Astrocyte (in vitro differentiated cells and primary cell): Measurements from ENCODE around the gene RAD21L1. TPM values are rescaled to one million over a fixed set of nuclear protein-coding genes. Genes with fewer than 3 reads are reported as not detected.

Source experiments
- DNase-seq: peaks from one replicate; pipeline ENCODE4 v3.0.0-alpha.2; 2010; ENCODE audit warnings: low read depth
- FAIRE-seq: peaks from 2 replicates; lab custom pipeline; 2011; peaks lifted over from hg19 to GRCh38; lab: Jason Lieb, UNC
- H2AFZ ChIP-seq: 2 replicates; pipeline ENCODE4 v1.6.0; 2012; ENCODE audit warnings: low read depth, low read length, inconsistent platforms
- H3K27ac ChIP-seq: 2 replicates; pipeline ENCODE4 v1.5.1; 2011; ENCODE audit warnings: low read depth, low read length, inconsistent platforms
- H3K27me3 ChIP-seq: 2 replicates; pipeline ENCODE4 v1.6.0; 2011; ENCODE audit warnings: low read length, inconsistent platforms; ENCODE audit not compliant: insufficient read depth
- H3K36me3 ChIP-seq: 2 replicates; pipeline ENCODE4 v1.5.1; 2011; ENCODE audit warnings: low read length, inconsistent platforms; ENCODE audit not compliant: insufficient read depth
- H3K4me1 ChIP-seq: 2 replicates; pipeline ENCODE4 v1.5.1; 2011; ENCODE audit warnings: low read length, inconsistent platforms; ENCODE audit not compliant: insufficient read depth
- H3K4me2 ChIP-seq: 2 replicates; pipeline ENCODE4 v1.6.0; 2012; ENCODE audit warnings: low read length, inconsistent platforms
- H3K4me3 ChIP-seq: 2 replicates; pipeline ENCODE4 v1.5.1; 2011; ENCODE audit warnings: low read depth, mild to moderate bottlenecking, low read length, inconsistent platforms; ENCODE audit not compliant: insufficient read depth
- H3K79me2 ChIP-seq: 2 replicates; pipeline ENCODE4 v1.6.0; 2012; ENCODE audit warnings: mild to moderate bottlenecking, low read length, inconsistent platforms; ENCODE audit not compliant: insufficient read depth
- H3K9ac ChIP-seq: 2 replicates; pipeline ENCODE4 v1.6.0; 2012; ENCODE audit warnings: mild to moderate bottlenecking, low read length, inconsistent platforms
- H3K9me3 ChIP-seq: 2 replicates; pipeline ENCODE4 v1.5.1; 2012; ENCODE audit warnings: low read depth, mild to moderate bottlenecking, low read length, inconsistent platforms; ENCODE audit not compliant: insufficient read depth
- H4K20me1 ChIP-seq: 2 replicates; pipeline ENCODE4 v1.6.0; 2012; ENCODE audit warnings: low read length, inconsistent platforms; ENCODE audit not compliant: insufficient read depth
- H3K27ac Mint-ChIP-seq: one replicate; pipeline ENCODE4 v1.8.0; 2021; ENCODE audit warnings: mild to moderate bottlenecking, mixed read lengths; ENCODE audit not compliant: unreplicated experiment
- H3K27me3 Mint-ChIP-seq: one replicate; pipeline ENCODE4 v1.8.0; 2021; ENCODE audit warnings: low read depth, mixed read lengths; ENCODE audit not compliant: unreplicated experiment
- H3K36me3 Mint-ChIP-seq: one replicate; pipeline ENCODE4 v1.8.0; 2021; ENCODE audit warnings: low read depth, mixed read lengths; ENCODE audit not compliant: unreplicated experiment
- H3K4me1 Mint-ChIP-seq: one replicate; pipeline ENCODE4 v1.8.0; 2021; ENCODE audit warnings: low read depth, mixed read lengths; ENCODE audit not compliant: unreplicated experiment
- H3K4me3 Mint-ChIP-seq: one replicate; pipeline ENCODE4 v1.8.0; 2021; ENCODE audit warnings: mild to moderate bottlenecking, moderate library complexity, mixed read lengths; ENCODE audit not compliant: unreplicated experiment
- H3K9me3 Mint-ChIP-seq: one replicate; pipeline ENCODE4 v1.8.0; 2021; ENCODE audit warnings: mild to moderate bottlenecking, mixed read lengths; ENCODE audit not compliant: unreplicated experiment
- CTCF ChIP-seq: IDR thresholded peaks from 2 replicates; pipeline ENCODE4 v1.5.1; 2011; ENCODE audit warnings: low read depth, mild to moderate bottlenecking, inconsistent platforms, low read length, moderate library complexity; ENCODE audit not compliant: insufficient read depth
- EZH2 ChIP-seq: IDR thresholded peaks from 2 replicates; pipeline ENCODE4 v1.6.1; 2012; ENCODE audit warnings: mild to moderate bottlenecking, low read length, inconsistent platforms; ENCODE audit not compliant: insufficient read depth
- total RNA-seq: library from RNA; stranded (reverse); gene quantifications from 2 replicates; pipeline ENCODE4 v1.2.1, GENCODE V29; 2021

Gene RAD21L1
- total RNA-seq, 1 donor from 2014 or later: not detected

DNA sequence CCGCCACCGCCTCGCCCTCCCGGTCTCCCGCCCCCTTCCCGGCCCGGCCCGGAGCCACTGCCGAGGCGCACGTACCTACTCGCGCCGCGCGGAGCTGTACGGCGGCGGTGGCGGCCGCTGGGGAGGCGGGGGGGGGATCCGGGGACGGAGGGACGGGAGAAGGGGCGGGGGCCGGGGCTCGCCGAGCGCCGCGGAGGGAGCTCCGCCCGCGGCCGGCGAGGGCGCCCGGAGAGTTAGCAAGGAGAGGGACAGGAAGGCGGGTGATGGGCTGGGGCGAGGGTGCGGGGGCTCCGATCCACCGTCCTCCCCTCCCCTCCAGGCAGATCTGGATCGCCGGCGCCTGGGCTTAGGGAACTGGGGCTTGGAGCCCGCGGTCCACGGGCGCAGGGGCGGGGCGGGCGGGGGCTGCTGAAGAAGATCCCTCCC is 40.5 kb upstream of the RAD21L1 start:
- H3K9ac ChIP-seq: no peak overlapping the region
- Mint-ChIP-seq H3K27ac (no peak overlapping the region), H3K4me1 (no peaks in the 10 kb centered on the region), H3K9me3 (peaks cover 4% of the 10 kb centered on the region), H3K27me3 (peaks cover 45% of the 10 kb centered on the region), H3K4me3 (no peak overlapping the region), H3K36me3 (peaks cover 1% of the 10 kb centered on the region)
- no peaks in the 10 kb centered on the region for H3K9me3 ChIP-seq
- FAIRE-seq (no peak), DNase-seq (no peak)
- no peaks in the 10 kb centered on the region for H3K36me3 ChIP-seq
- peaks cover 52% of the 10 kb centered on the region for H3K27me3 ChIP-seq
- TF ChIP-seq EZH2 (peak; percentile 35), CTCF (no peak)
- H4K20me1 ChIP-seq: peaks cover 8% of the 10 kb centered on the region
- H3K27ac ChIP-seq: no peak overlapping the region
- H3K4me2 ChIP-seq: peak overlapping the region; percentile 54
- no peak overlapping the region for H3K4me3 ChIP-seq
- H3K79me2 ChIP-seq: no peaks in the 10 kb centered on the region
- H2AFZ ChIP-seq: no peak overlapping the region
- H3K4me1 ChIP-seq: no peaks in the 10 kb centered on the region

- Mint-ChIP-seq H3K36me3 (peaks cover 1% of the 10 kb centered on the region), H3K27ac (no peak overlapping the region), H3K27me3 (peaks cover 50% of the 10 kb centered on the region), H3K4me1 (no peaks in the 10 kb centered on the region), H3K4me3 (peak overlapping the region; percentile 73), H3K9me3 (peaks cover 6% of the 10 kb centered on the region)
- Histone ChIP-seq H3K36me3 (no peaks in the 10 kb centered on the region), H4K20me1 (peaks cover 8% of the 10 kb centered on the region), H3K79me2 (no peaks in the 10 kb centered on the region), H3K9me3 (no peaks in the 10 kb centered on the region), H2AFZ (no peak overlapping the region), H3K27me3 (peaks cover 55% of the 10 kb centered on the region), H3K27ac (no peak overlapping the region), H3K4me1 (no peaks in the 10 kb centered on the region), H3K4me3 (no peak overlapping the region), H3K9ac (no peak overlapping the region), H3K4me2 (peak overlapping the region; percentile 54)
- FAIRE-seq (no peak), DNase-seq (peak; percentile 4)
- TF ChIP-seq EZH2 (no peak), CTCF (peak; percentile 16)
Observed at GRCh38 chr20:1185790-1186334, 40.0 kb upstream of the RAD21L1 start.

GRCh38 chr20:1186367-1186991 is 39.4 kb upstream of the RAD21L1 start:
- H3K79me2 ChIP-seq: no peaks in the 10 kb centered on the region
- no peak overlapping the region for H3K27ac Mint-ChIP-seq
- no peak for DNase-seq
- H3K9me3 ChIP-seq: no peaks in the 10 kb centered on the region
- H3K9ac ChIP-seq: no peak overlapping the region
- peaks cover 52% of the 10 kb centered on the region for H3K27me3 Mint-ChIP-seq
- no peak for FAIRE-seq
- H3K4me3 Mint-ChIP-seq: peak overlapping the region; percentile 73
- no peak overlapping the region for H3K27ac ChIP-seq
- H3K4me3 ChIP-seq: no peak overlapping the region
- TF ChIP-seq EZH2: no peak
- no peak for TF ChIP-seq CTCF
- H3K36me3 ChIP-seq: no peaks in the 10 kb centered on the region
- H3K9me3 Mint-ChIP-seq: peaks cover 7% of the 10 kb centered on the region
- peaks cover 55% of the 10 kb centered on the region for H3K27me3 ChIP-seq
- no peak overlapping the region for H2AFZ ChIP-seq
- no peaks in the 10 kb centered on the region for H3K4me1 Mint-ChIP-seq
- no peaks in the 10 kb centered on the region for H3K4me1 ChIP-seq
- no peaks in the 10 kb centered on the region for H3K36me3 Mint-ChIP-seq
- peaks cover 8% of the 10 kb centered on the region for H4K20me1 ChIP-seq
- no peak overlapping the region for H3K4me2 ChIP-seq
